Tibial artery (tissue), 4 donors: ENCODE results near the gene FNBP1.
"Not testable (repeated sequence)": the region's sequence is repeated elsewhere in the genome, so short reads cannot be mapped to it uniquely, and the experiment has no call there.

ENCODE experiments used
- DNase-seq, 2 donors: peaks; one replicate each; pipeline ENCODE4 v3.0.0-alpha.2; 2019
- H3K27ac ChIP-seq, 2 donors: fragments of 200-600 bp; sonication (generic) in 1 of 2; 1 replicate in 1 of 2; 2 replicates in 1 of 2; pipeline ENCODE4 v1.5.1; 2018 to 2019; ENCODE audit warnings: mild to moderate bottlenecking in 1 of 2
- H3K27me3 ChIP-seq, 2 donors: fragments of 200-600 bp; sonication (generic) in 1 of 2; one replicate each; pipeline versions ENCODE4 v1.5.1 to v1.6.0; 2016 to 2019
- H3K36me3 ChIP-seq, 3 donors: fragments of 200-600 bp; sonication (generic) in 2 of 3; one replicate each; pipeline ENCODE4 v1.5.1; 2016 to 2019; ENCODE audit warnings: mild to moderate bottlenecking in 2 of 3
- H3K4me1 ChIP-seq, 4 donors: fragments of 200-600 bp; sonication (generic) in 2 of 4; 1 replicate in 3 of 4; 2 replicates in 1 of 4; pipeline ENCODE4 v1.5.1; 2016 to 2019
- H3K4me3 ChIP-seq, 2 donors: fragments of 200-600 bp; sonication (generic) in 1 of 2; 1 replicate in 1 of 2; 2 replicates in 1 of 2; pipeline ENCODE4 v1.5.1; 2018 to 2019; ENCODE audit warnings: mild to moderate bottlenecking in 2 of 2
- H3K9me3 ChIP-seq, 3 donors: fragments of 200-600 bp; sonication (generic) in 1 of 3; one replicate each; pipeline ENCODE4 v1.5.1; 2016 to 2019
- CTCF ChIP-seq, 2 experiments: fragments of 200-600 bp in 1 of 2; fragments of 450-650 bp in 1 of 2; IDR thresholded peaks; one replicate each; pipeline ENCODE4 v1.5.1; 2017 to 2019; ENCODE audit warnings: antibody characterized with exemption in 2 of 2, mild to moderate bottlenecking in 1 of 2, moderate library complexity in 1 of 2
- intact Hi-C: fragments of 100-400 bp; cut with DNase I; formaldehyde crosslinking; loops from one replicate; pipeline ENCODE4 v1.15.0; 2023; ENCODE audit warnings: low total_unique reads

The FNBP1 gene

GRCh38 chr9:129939431-129939830 lies 103.6 kb downstream of the FNBP1 start:
- Histone ChIP-seq H3K27me3 (no peaks in the 10 kb centered on the region), H3K27ac (peak overlapping the region; percentile 34 to 65), H3K9me3 (peaks cover 0 to 7% (median 0%) of the 10 kb centered on the region in 3 donors), H3K36me3 (peaks cover 4 to 14% (median 8%) of the 10 kb centered on the region in 3 donors), H3K4me3 (no peak overlapping the region), H3K4me1 (peaks cover 0 to 53% (median 24%) of the 10 kb centered on the region in 4 donors)
- DNase-seq = no peak
- intact Hi-C loops = no loop called here
- TF ChIP-seq CTCF (IDR thresholded peaks at IDR 0.05) = no peak

GRCh38 chr9:129938291-129938979 lies 104.6 kb downstream of the FNBP1 start:
- no peak for DNase-seq
- intact Hi-C loops = no loop called here

GRCh38 chr9:129937879-129938278 lies 105.1 kb downstream of the FNBP1 start:
- H3K27me3 ChIP-seq, H3K4me3 ChIP-seq, H3K9me3 ChIP-seq, DNase-seq, intact Hi-C loops: not testable (repeated sequence)
- Histone ChIP-seq H3K4me1 (peaks cover 0 to 64% (median 36%) of the 10 kb centered on the region in 4 donors), H3K27ac (peak overlapping the region; percentile 34 to 65), H3K36me3 (peaks cover 4 to 13% (median 8%) of the 10 kb centered on the region in 3 donors)

More at GRCh38 chr9:129938291-129938979, 104.6 kb downstream of the FNBP1 start:
- H3K27me3 ChIP-seq = no peaks in the 10 kb centered on the region
- H3K36me3 ChIP-seq = peaks cover 4 to 14% (median 8%) of the 10 kb centered on the region in 3 donors
- H3K4me3 ChIP-seq = no peak overlapping the region
- no peak for TF ChIP-seq CTCF (IDR thresholded peaks at IDR 0.05)
- H3K9me3 ChIP-seq = peaks cover 0 to 7% (median 0%) of the 10 kb centered on the region in 3 donors
- H3K27ac ChIP-seq = peak overlapping the region; percentile 34 to 65
- H3K4me1 ChIP-seq = peaks cover 0 to 58% (median 31%) of the 10 kb centered on the region in 4 donors

- intact Hi-C loops = no loop called here
- no peak overlapping the region for H3K4me3 ChIP-seq
- no peak for TF ChIP-seq CTCF (IDR thresholded peaks at IDR 0.05)
- DNase-seq = no peak
- H3K27ac ChIP-seq = peak overlapping the region in 1 of 2 donors; percentile 65
- H3K4me1 ChIP-seq = peaks cover 0 to 80% (median 44%) of the 10 kb centered on the region in 4 donors
- no peaks in the 10 kb centered on the region for H3K27me3 ChIP-seq
- no peaks in the 10 kb centered on the region for H3K9me3 ChIP-seq
- no peaks in the 10 kb centered on the region for H3K36me3 ChIP-seq
These were observed 106.8 kb downstream of the FNBP1 start for GRCh38 chr9:129936222-129936621.

GRCh38 chr9:129934780-129935179 lies 108.2 kb downstream of the FNBP1 start:
- H3K27me3 ChIP-seq = no peaks in the 10 kb centered on the region
- no peaks in the 10 kb centered on the region for H3K9me3 ChIP-seq
- peak overlapping the region; percentile 65 to 69 for H3K27ac ChIP-seq
- H3K4me1 ChIP-seq = peaks cover 0 to 83% (median 44%) of the 10 kb centered on the region in 4 donors
- TF ChIP-seq CTCF (IDR thresholded peaks at IDR 0.05) = no peak
- no peaks in the 10 kb centered on the region for H3K36me3 ChIP-seq
- no peak overlapping the region for H3K4me3 ChIP-seq
- DNase-seq = no peak
- intact Hi-C loops = no loop called here

- peak overlapping the region; percentile 65 to 69 for H3K27ac ChIP-seq
- DNase-seq = no peak
- no peak for TF ChIP-seq CTCF (IDR thresholded peaks at IDR 0.05)
- peaks cover 0 to 2% (median 0%) of the 10 kb centered on the region in 3 donors for H3K36me3 ChIP-seq
- no peaks in the 10 kb centered on the region for H3K9me3 ChIP-seq
- H3K27me3 ChIP-seq = no peaks in the 10 kb centered on the region
- intact Hi-C loops = no loop called here
- peaks cover 0 to 79% (median 43%) of the 10 kb centered on the region in 4 donors for H3K4me1 ChIP-seq
- no peak overlapping the region for H3K4me3 ChIP-seq
These were observed 108.9 kb downstream of the FNBP1 start for GRCh38 chr9:129934041-129934591.
